Keratinocyte (primary cell): ENCODE results near the gene UQCC3.

ENCODE experiments used
- EZH2 ChIP-seq: IDR thresholded peaks from one replicate; pipeline ENCODE4 v1.6.1; 2012; ENCODE audit warnings: inconsistent platforms, mild to moderate bottlenecking, low read length, moderate library complexity
- TF ChIP-seq, protein P1 (sequence below), 3 experiments: IDR thresholded peaks in 1 of 3; conservative IDR thresholded peaks in 1 of 3; optimal IDR thresholded peaks in 1 of 3; 2 replicates in 2 of 3; 3 replicates in 1 of 3; pipeline versions ENCODE3 to v1.5.1; 2011; ENCODE audit warnings: low read length in 3 of 3, mild to moderate bottlenecking in 3 of 3, moderate library complexity in 2 of 3, control low read depth in 1 of 3, inconsistent platforms in 1 of 3; ENCODE audit not compliant: insufficient read depth in 2 of 3; ENCODE audit errors: extremely low read depth in 1 of 3

DNA sequence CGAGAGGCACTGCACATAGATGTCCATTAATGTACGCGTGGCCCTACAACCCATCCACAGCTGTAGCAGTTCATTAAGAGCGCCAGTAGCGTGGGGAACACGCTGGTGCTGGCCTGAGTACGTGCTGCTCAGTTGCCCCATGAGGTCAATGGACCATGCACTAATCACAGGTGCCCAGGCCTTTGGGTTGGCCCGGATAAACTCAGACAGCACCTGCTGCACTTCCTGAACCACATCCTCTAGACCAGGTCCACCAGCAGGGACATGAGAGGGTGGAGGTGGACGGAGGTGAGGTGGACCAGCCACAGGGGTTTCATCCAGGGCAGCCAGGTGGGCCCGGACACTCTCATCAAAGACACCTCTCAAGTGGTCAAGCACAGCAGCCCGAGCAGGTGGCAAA is 22.0 kb upstream of the UQCC3 start:
- no peak for TF ChIP-seq EZH2
- TF ChIP-seq, protein P1, sequence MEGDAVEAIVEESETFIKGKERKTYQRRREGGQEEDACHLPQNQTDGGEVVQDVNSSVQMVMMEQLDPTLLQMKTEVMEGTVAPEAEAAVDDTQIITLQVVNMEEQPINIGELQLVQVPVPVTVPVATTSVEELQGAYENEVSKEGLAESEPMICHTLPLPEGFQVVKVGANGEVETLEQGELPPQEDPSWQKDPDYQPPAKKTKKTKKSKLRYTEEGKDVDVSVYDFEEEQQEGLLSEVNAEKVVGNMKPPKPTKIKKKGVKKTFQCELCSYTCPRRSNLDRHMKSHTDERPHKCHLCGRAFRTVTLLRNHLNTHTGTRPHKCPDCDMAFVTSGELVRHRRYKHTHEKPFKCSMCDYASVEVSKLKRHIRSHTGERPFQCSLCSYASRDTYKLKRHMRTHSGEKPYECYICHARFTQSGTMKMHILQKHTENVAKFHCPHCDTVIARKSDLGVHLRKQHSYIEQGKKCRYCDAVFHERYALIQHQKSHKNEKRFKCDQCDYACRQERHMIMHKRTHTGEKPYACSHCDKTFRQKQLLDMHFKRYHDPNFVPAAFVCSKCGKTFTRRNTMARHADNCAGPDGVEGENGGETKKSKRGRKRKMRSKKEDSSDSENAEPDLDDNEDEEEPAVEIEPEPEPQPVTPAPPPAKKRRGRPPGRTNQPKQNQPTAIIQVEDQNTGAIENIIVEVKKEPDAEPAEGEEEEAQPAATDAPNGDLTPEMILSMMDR (optimal IDR thresholded peaks at IDR 0.05 in 1 of 3, IDR thresholded peaks at IDR 0.05 in 1 of 3, conservative IDR thresholded peaks at IDR 0.05 in 1 of 3; ENCODE audit: extremely low read depth in 1 of 3, insufficient read depth in 2 of 3, low read length in 3 of 3): no peak
